CD4-positive, alpha-beta T cell treated with Interleukin-4 for 4 hours (primary cell): ENCODE measurements around the gene NR1H2.

ENCODE experiments used
- DNase-seq: peaks from one replicate; pipeline ENCODE4 v3.0.0-alpha.2; 2020

The NR1H2 gene

DNA sequence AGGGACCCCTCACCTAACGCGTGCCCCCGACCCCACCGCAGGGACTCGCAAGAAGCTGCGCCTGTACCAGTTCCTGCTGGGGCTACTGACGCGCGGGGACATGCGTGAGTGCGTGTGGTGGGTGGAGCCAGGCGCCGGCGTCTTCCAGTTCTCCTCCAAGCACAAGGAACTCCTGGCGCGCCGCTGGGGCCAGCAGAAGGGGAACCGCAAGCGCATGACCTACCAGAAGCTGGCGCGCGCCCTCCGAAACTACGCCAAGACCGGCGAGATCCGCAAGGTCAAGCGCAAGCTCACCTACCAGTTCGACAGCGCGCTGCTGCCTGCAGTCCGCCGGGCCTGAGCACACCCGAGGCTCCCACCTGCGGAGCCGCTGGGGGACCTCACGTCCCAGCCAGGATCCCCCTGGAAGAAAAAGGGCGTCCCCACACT lies 51.8 kb downstream of the NR1H2 start:
- peak; percentile 24 for DNase-seq

DNA sequence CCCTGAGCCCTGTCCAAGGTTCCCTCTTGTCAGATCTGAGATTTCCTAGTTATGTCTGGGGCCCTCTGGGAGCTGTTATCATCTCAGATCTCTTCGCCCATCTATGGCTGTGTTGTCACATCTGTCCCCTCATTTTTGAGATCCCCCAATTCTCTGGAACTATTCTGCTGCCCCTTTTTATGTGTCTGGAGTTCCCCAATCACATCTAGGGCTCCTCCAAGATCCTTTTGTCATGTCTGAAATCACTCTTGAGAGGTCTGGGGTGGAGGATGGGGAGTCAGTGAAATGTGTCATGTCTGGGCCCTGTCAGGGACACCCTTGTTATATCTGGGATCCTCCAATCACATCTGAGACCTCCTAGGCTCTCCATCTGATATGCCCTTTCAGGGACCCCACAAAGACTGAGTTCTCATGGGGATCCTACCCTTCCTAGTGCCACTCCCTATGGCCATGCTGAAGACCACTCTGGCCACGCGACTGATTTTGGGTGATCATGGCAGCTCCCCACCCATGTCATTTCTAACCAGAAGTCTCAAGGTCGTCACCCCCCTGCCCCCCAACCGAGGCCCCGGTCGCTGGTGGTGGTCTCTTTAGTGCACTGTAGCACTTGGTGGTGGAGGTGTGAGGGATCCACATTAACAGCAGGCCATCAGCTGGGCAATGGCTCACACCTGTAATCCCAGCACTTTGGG lies 52.7 kb downstream of the NR1H2 start:
- DNase-seq = no peak

DNA sequence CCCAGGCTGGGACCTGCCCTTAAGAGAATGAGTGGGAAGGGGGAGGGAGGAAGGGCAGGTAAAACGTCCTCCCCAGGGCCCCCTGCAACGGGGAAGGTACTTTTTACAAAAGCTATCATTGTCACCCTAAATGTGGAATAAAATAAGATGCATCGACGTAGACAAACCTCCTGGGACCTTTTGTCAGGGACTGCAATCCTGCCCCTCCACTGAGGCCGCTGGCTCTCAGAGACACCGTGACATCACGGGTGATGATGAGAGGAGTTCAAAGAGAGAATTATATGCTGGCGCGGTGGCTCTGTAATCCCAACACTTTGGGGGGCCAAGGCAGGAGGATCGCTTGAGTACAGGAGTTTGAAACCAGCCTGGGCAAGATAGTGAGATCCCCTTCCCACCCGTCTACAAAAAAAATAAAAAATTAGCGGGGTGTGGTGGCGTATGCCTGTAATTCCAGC lies 54.7 kb downstream of the NR1H2 start:
- DNase-seq = no peak

DNA sequence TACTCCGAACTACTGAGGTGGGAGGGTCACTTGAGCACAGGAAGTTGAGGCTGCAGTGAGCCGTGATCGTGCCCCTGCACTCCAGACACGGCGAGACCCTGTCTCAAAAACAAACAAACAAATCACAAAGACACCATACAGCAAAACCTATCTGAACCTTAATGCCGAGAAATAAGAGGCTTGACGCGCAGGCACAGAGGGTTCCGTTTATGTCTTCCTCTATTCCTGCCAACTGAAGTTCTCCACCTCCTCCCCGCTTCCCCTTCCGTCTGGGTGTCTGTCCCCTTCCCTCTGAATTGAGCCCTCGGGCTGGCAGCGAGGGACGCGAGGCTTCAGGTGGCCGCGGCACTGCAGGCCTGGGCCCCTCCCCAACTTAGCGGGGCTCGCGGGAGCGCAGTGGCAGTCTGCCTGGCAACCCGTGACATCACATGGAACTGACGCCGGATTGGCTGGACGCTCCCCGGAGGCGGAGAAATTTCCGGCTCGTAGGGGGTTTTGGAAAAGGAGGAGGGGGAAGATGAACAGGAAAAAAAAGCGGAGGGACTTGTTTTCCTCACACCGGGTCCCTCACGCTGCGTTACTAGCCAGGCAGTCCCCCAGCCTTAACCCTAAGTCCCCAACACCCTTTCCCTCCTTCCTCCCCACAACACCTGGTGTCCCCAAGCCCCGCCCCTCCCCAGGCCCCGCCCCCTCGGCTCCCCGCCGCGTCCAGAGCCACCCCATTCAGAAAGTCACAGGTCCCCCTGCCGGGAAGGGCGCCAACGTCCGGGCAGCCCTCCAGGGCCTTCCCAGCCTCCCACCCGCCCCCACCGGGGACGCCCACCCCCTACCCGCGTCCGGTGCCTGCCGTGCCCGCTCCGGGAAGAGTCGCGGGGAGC lies 55.3 kb downstream of the NR1H2 start:
- peak; percentile 79 for DNase-seq

DNA sequence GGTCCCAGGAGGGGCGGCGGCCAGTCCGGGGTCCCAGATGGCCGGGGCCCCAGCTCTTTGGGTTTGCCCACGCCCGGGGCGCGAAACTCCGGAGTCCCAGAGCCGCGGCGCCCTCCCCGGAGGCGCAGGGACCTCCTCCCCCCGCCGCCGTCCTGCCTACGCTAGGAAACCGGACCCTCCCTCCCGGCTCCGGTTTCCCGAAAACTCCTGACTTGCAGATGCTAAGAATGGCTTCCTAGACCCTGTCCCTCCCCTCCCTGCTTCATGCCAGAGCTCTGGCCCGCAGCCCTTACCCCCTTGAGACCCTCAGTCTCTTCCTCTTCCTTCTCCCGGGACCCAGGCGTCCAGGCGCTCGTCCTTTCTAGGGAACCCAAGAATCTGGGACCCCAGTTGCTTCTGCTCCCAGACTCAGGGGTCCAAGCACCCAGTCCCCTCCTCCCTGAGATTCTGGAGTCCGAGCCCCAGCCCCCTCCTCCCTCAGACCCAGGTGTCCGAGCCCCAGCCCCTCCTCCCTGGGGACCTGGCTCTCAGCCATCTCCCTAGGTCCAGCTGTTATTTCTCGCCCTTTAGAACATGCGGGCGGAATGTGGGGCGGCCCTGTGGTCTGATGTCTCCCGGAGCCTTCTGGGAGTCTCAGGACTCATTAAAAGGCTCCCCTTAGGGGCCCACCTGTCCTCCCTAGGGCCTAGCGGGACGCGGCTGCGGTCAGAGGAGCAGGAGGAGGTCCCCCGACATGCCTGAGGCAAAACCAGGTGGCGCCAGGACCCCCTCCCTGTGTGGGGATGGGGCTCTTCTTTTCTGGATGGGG lies 56.2 kb downstream of the NR1H2 start, which contains the start of gene MYBPC2:
Gene MYBPC2, plus strand, starts transcription at position 672 of the 808 bp plus-strand sequence. Its CDS starts 62 bp downstream, at position 734.
- no peak for DNase-seq
